Progenitor cell of endocrine pancreas (in vitro differentiated cells): ENCODE results near the gene P2RY6. TPM values are rescaled to one million over a fixed set of nuclear protein-coding genes. Genes with fewer than 3 reads are reported as not detected.

ENCODE experiments used
- DNase-seq: peaks from one replicate; pipeline ENCODE4 v3.0.0; 2021; ENCODE audit warnings: low spot score; ENCODE audit not compliant: unreplicated experiment
- H3K27ac Mint-ChIP-seq: 2 replicates; pipeline ENCODE4 v1.8.0; 2021; ENCODE audit warnings: mild to moderate bottlenecking, moderate library complexity, mixed read lengths
- H3K27me3 Mint-ChIP-seq: 2 replicates; pipeline ENCODE4 v1.8.0; 2021; ENCODE audit warnings: mixed read lengths
- H3K36me3 Mint-ChIP-seq: 2 replicates; pipeline ENCODE4 v1.8.0; 2022; ENCODE audit warnings: mixed read lengths; ENCODE audit not compliant: insufficient read depth
- H3K4me1 Mint-ChIP-seq: 2 replicates; pipeline ENCODE4 v1.8.0; 2021; ENCODE audit warnings: low read depth, mixed read lengths
- H3K4me3 Mint-ChIP-seq: 2 replicates; pipeline ENCODE4 v1.8.0; 2021; ENCODE audit warnings: low read depth, mild to moderate bottlenecking, moderate library complexity, mixed read lengths
- H3K9me3 Mint-ChIP-seq: 2 replicates; pipeline ENCODE4 v1.8.0; 2021; ENCODE audit warnings: low read depth, mixed read lengths
- total RNA-seq: library from RNA; stranded (reverse); gene quantifications from 2 replicates; pipeline ENCODE4 v1.2.1, GENCODE V29; 2021
- TF ChIP-seq, protein P1 (sequence below): fragments of 200-600 bp; sonication (generic); IDR thresholded peaks from one replicate; pipeline ENCODE4 v1.5.0; 2021; ENCODE audit warnings: antibody characterized with exemption, mild to moderate bottlenecking; ENCODE audit not compliant: unreplicated experiment

The P2RY6 gene
- total RNA-seq, 1 donor from 2014 or later, result 0.14 TPM

DNA sequence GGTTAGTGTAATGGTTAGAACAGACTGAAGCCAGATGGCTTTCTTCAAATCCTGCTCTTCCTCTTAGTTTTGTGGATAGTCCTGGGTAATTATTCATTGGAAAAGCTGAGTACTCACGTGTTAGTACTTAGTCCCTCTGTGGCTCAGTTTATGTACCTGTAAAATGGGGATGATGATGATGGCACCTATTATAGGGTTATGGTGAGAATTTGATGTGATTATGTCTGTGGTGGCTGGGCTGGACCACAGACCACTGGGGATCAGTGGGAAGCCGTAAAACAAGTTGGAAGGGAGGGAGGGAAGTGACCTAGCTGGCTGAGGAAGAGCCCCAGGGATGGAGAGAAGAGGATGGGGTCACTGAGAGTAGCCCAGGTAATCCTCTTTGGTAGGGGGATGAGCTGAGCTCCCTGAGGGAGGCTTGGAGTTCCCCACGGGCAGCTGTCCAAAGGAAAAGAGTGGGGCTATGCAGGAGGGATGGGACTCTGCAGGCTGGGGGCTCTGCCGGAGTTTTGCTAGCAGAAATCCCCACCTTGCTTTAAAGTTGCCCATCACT lies 55.8 kb downstream of the P2RY6 start:
- Mint-ChIP-seq H3K9me3 (no peaks in the 10 kb centered on the region), H3K27ac (no peak overlapping the region), H3K36me3 (no peaks in the 10 kb centered on the region), H3K27me3 (no peaks in the 10 kb centered on the region), H3K4me1 (peaks cover 63% of the 10 kb centered on the region), H3K4me3 (no peak overlapping the region)
- TF ChIP-seq, protein P1, sequence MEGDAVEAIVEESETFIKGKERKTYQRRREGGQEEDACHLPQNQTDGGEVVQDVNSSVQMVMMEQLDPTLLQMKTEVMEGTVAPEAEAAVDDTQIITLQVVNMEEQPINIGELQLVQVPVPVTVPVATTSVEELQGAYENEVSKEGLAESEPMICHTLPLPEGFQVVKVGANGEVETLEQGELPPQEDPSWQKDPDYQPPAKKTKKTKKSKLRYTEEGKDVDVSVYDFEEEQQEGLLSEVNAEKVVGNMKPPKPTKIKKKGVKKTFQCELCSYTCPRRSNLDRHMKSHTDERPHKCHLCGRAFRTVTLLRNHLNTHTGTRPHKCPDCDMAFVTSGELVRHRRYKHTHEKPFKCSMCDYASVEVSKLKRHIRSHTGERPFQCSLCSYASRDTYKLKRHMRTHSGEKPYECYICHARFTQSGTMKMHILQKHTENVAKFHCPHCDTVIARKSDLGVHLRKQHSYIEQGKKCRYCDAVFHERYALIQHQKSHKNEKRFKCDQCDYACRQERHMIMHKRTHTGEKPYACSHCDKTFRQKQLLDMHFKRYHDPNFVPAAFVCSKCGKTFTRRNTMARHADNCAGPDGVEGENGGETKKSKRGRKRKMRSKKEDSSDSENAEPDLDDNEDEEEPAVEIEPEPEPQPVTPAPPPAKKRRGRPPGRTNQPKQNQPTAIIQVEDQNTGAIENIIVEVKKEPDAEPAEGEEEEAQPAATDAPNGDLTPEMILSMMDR, result no peak
- DNase-seq, result no peak

DNA sequence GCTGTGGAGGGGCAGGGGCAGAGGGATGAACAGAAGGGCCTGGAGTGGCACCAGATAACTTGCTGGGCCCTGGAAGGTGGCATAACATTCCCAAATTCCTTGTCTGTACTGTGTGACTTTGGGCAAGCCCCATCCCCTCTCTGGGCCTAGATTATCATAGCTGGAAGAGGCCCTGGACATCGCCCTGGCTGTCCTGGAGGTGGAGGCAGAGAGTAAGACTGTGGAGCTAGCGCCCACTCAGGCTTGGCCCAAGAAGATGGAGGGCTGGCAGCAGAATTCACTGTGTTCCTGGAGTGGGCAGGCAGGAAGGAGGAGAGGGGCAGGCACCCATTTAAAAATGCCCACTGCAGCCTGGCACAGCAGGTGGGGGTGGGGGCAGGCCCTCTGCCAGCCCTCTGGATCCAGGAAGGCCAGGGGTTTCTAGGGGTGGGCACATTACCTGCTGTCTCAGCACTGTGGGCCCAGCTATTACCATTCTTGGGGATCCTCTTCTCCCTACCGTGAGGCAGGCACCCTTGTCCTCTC lies 58.5 kb downstream of the P2RY6 start:
- H3K9me3 Mint-ChIP-seq, result no peaks in the 10 kb centered on the region
- H3K36me3 Mint-ChIP-seq, result no peaks in the 10 kb centered on the region
- peaks cover 72% of the 10 kb centered on the region for H3K4me1 Mint-ChIP-seq
- TF ChIP-seq, protein P1, result peak; percentile 46
- peak overlapping the region; percentile 88 for H3K27ac Mint-ChIP-seq
- H3K4me3 Mint-ChIP-seq, result no peak overlapping the region
- no peak for DNase-seq
- H3K27me3 Mint-ChIP-seq, result no peaks in the 10 kb centered on the region

GRCh38 chr11:73331138-73331916 lies 59.2 kb downstream of the P2RY6 start:
- TF ChIP-seq, protein P1, result no peak
- no peaks in the 10 kb centered on the region for H3K36me3 Mint-ChIP-seq
- H3K4me3 Mint-ChIP-seq, result peak overlapping the region; percentile 38
- peak overlapping the region; percentile 94 for H3K27ac Mint-ChIP-seq
- H3K9me3 Mint-ChIP-seq, result no peaks in the 10 kb centered on the region
- peak; percentile 75 for DNase-seq
- no peaks in the 10 kb centered on the region for H3K27me3 Mint-ChIP-seq
- H3K4me1 Mint-ChIP-seq, result peaks cover 72% of the 10 kb centered on the region

DNA sequence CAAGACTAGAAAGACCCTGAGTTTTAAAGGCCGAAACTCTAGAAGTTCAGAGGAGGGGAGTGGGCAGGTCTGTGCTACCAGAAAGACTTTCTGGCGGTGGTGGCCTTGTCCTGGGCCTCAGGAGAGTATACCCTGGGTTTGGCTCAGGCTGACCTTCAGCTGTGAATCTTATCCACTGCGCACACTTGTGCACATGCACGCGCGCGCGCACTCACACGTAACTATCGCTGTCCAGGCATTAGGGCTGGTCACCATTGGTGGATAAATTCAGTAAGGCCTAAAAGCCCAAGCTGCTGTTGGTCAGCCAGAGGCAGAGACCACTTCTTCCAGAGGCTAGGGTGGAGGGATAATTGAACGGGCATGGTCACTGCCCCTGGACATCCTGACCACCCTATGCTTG lies 61.0 kb downstream of the P2RY6 start:
- no peak for DNase-seq
- Mint-ChIP-seq H3K9me3 (no peaks in the 10 kb centered on the region), H3K4me3 (no peak overlapping the region), H3K4me1 (peaks cover 60% of the 10 kb centered on the region), H3K27ac (peak overlapping the region; percentile 94), H3K36me3 (no peaks in the 10 kb centered on the region), H3K27me3 (no peaks in the 10 kb centered on the region)
- TF ChIP-seq, protein P1, result no peak

- TF ChIP-seq, protein P1, result no peak
- Mint-ChIP-seq H3K4me1 (peaks cover 54% of the 10 kb centered on the region), H3K27me3 (no peaks in the 10 kb centered on the region), H3K36me3 (no peaks in the 10 kb centered on the region), H3K4me3 (no peak overlapping the region), H3K9me3 (no peaks in the 10 kb centered on the region), H3K27ac (peak overlapping the region; percentile 90)
- no peak for DNase-seq
Observed at GRCh38 chr11:73333640-73334383, 61.7 kb downstream of the P2RY6 start.
